GM23338 (cell line): ENCODE data around the gene BSND. TPM values are rescaled to one million over a fixed set of nuclear protein-coding genes. Genes with fewer than 3 reads are reported as not detected.

ENCODE experiments used
- ATAC-seq: fragments of 200-7000 bp; cut with Tn5 transposase; 3 replicates; pipeline ENCODE4 v1.9.1; 2020
- DNase-seq: peaks from one replicate; pipeline ENCODE4 v3.0.0-alpha.2; 2015; ENCODE audit warnings: low spot score
- H2AFZ ChIP-seq: fragments of 200-600 bp; sonication (generic); 2 replicates; pipeline ENCODE4 v1.8.0; 2016; ENCODE audit warnings: antibody characterized with exemption, mild to moderate bottlenecking, moderate library complexity
- H3F3A ChIP-seq: fragments of 200-600 bp; sonication (generic); replicated peaks from 2 replicates; pipeline ENCODE4 v1.8.0; 2017; ENCODE audit warnings: antibody characterized with exemption, mixed run types, low read depth
- H3K27ac ChIP-seq: fragments of 200-600 bp; sonication (generic); 2 replicates; pipeline ENCODE4 v1.6.1; 2016; ENCODE audit warnings: low read depth
- H3K27me3 ChIP-seq: fragments of 200-600 bp; sonication (generic); 2 replicates; pipeline ENCODE4 v1.8.0; 2016; ENCODE audit warnings: mild to moderate bottlenecking, mixed run types, moderate library complexity; ENCODE audit not compliant: insufficient read depth
- H3K36me3 ChIP-seq: fragments of 200-600 bp; sonication (generic); 2 replicates; pipeline ENCODE4 v1.8.0; 2016; ENCODE audit warnings: mild to moderate bottlenecking; ENCODE audit not compliant: insufficient read depth
- H3K4me1 ChIP-seq: fragments of 200-600 bp; sonication (generic); 2 replicates; pipeline ENCODE4 v1.8.0; 2016; ENCODE audit warnings: mild to moderate bottlenecking, moderate library complexity; ENCODE audit not compliant: insufficient read depth
- H3K4me2 ChIP-seq: fragments of 200-600 bp; sonication (generic); 2 replicates; pipeline ENCODE4 v1.7.1; 2017; ENCODE audit warnings: mixed run types
- H3K4me3 ChIP-seq: fragments of 200-600 bp; sonication (generic); 2 replicates; pipeline ENCODE4 v1.6.1; 2016; ENCODE audit warnings: mixed run types
- H3K79me2 ChIP-seq: fragments of 200-600 bp; sonication (generic); replicated peaks from 2 replicates; pipeline ENCODE4 v1.8.0; 2017; ENCODE audit warnings: mild to moderate bottlenecking; ENCODE audit not compliant: insufficient read depth
- H3K9me2 ChIP-seq: fragments of 200-600 bp; sonication (generic); 2 replicates; pipeline ENCODE4 v1.8.0; 2017; ENCODE audit not compliant: insufficient read depth
- H4K20me1 ChIP-seq: fragments of 200-600 bp; sonication (generic); replicated peaks from 2 replicates; pipeline ENCODE4 v1.8.0; 2017; ENCODE audit warnings: mild to moderate bottlenecking; ENCODE audit not compliant: insufficient read depth
- H3K27ac Mint-ChIP-seq: 2 replicates; pipeline ENCODE4 v1.8.0; 2020; ENCODE audit warnings: inconsistent platforms, mild to moderate bottlenecking, moderate library complexity, mixed read lengths
- H3K27me3 Mint-ChIP-seq: 3 replicates; pipeline ENCODE4 v1.8.0; 2022; ENCODE audit warnings: low read depth, mild to moderate bottlenecking, moderate library complexity, mixed read lengths, inconsistent platforms; ENCODE audit not compliant: insufficient read depth, poor library complexity
- H3K36me3 Mint-ChIP-seq: 3 replicates; pipeline ENCODE4 v1.8.0; 2021; ENCODE audit warnings: low read depth, mild to moderate bottlenecking, inconsistent platforms, moderate library complexity, mixed read lengths
- H3K4me1 Mint-ChIP-seq: 3 replicates; pipeline ENCODE4 v1.8.0; 2020; ENCODE audit warnings: mild to moderate bottlenecking, inconsistent platforms, mixed read lengths
- H3K4me3 Mint-ChIP-seq: 3 replicates; pipeline ENCODE4 v1.8.0; 2021; ENCODE audit warnings: moderate library complexity, mild to moderate bottlenecking, inconsistent platforms, mixed read lengths
- H3K9me3 Mint-ChIP-seq: 3 replicates; pipeline ENCODE4 v1.8.0; 2020; ENCODE audit warnings: moderate library complexity, mild to moderate bottlenecking, inconsistent platforms, mixed read lengths
- CREB1 ChIP-seq: fragments of 250-450 bp; sonication (Bioruptor Pico); IDR thresholded peaks from 2 replicates; pipeline ENCODE4 v1.5.0; 2020; ENCODE audit warnings: low read depth, mild to moderate bottlenecking, moderate library complexity
- ETS1 ChIP-seq: IDR thresholded peaks from 2 replicates; pipeline ENCODE4 v1.6.1; 2016; ENCODE audit warnings: antibody characterized with exemption
- EZH2 ChIP-seq: fragments of 200-600 bp; sonication (generic); IDR thresholded peaks from one replicate; pipeline ENCODE4 v1.8.0; 2017; ENCODE audit warnings: antibody characterized with exemption, mild to moderate bottlenecking, low read depth; ENCODE audit not compliant: unreplicated experiment
- EZH2phosphoT487 ChIP-seq: fragments of 200-600 bp; sonication (generic); IDR thresholded peaks from one replicate; pipeline ENCODE4 v1.8.1; 2018; ENCODE audit warnings: antibody characterized with exemption; ENCODE audit not compliant: unreplicated experiment
- JUNB ChIP-seq: IDR thresholded peaks from one replicate; pipeline ENCODE4 v1.6.1; 2016; ENCODE audit warnings: antibody characterized with exemption; ENCODE audit not compliant: unreplicated experiment
- POLR2AphosphoS5 ChIP-seq: IDR thresholded peaks from 2 replicates; pipeline ENCODE4 v1.6.1; 2016; ENCODE audit warnings: antibody characterized with exemption, low read depth
- STAT1 ChIP-seq: IDR thresholded peaks from one replicate; pipeline ENCODE4 v1.6.1; 2016; ENCODE audit warnings: antibody characterized with exemption; ENCODE audit not compliant: unreplicated experiment
- ZNF114 ChIP-seq: fragments of 250-450 bp; sonication (Bioruptor Pico); IDR thresholded peaks from 2 replicates; pipeline ENCODE4 v1.5.0; 2020; ENCODE audit warnings: mild to moderate bottlenecking, moderate library complexity
- ZNF331 ChIP-seq: fragments of 250-450 bp; sonication (Bioruptor Pico); IDR thresholded peaks from 2 replicates; pipeline ENCODE4 v1.5.0; 2020; ENCODE audit warnings: low read depth, mild to moderate bottlenecking, moderate library complexity
- polyA plus RNA-seq: library from polyadenylated mRNA; unstranded; fragments of >200 nt; fragmentation: Nextera tagmentation; extraction: Ambion mirVana; gene quantifications from 2 replicates; pipeline ENCODE4 v1.2.1, GENCODE V29; 2016
- total RNA-seq: library from RNA; depleted of rRNA; stranded (reverse); fragments of >200 nt; shearing (Covaris generic); gene quantifications from 2 replicates; pipeline ENCODE4 v1.2.3, GENCODE V29; 2014
- TF ChIP-seq, protein P1 (sequence below): IDR thresholded peaks from one replicate; pipeline ENCODE4 v1.6.1; 2018; ENCODE audit warnings: antibody characterized with exemption; ENCODE audit not compliant: unreplicated experiment
- TF ChIP-seq, protein P2 (sequence below), 2 experiments: fragments of 200-600 bp in 1 of 2; sonication (generic) in 1 of 2; conservative IDR thresholded peaks; 2 replicates each; pipeline versions ENCODE4 v1.5.1 to v1.6.1; 2016 to 2017; ENCODE audit warnings: antibody characterized with exemption in 2 of 2, low read depth in 2 of 2, mild to moderate bottlenecking in 2 of 2, moderate library complexity in 1 of 2

Gene BSND
- total and polyA plus RNA-seq, 2 experiments from 2014 or later, result 0.55 to 1.4 TPM

DNA sequence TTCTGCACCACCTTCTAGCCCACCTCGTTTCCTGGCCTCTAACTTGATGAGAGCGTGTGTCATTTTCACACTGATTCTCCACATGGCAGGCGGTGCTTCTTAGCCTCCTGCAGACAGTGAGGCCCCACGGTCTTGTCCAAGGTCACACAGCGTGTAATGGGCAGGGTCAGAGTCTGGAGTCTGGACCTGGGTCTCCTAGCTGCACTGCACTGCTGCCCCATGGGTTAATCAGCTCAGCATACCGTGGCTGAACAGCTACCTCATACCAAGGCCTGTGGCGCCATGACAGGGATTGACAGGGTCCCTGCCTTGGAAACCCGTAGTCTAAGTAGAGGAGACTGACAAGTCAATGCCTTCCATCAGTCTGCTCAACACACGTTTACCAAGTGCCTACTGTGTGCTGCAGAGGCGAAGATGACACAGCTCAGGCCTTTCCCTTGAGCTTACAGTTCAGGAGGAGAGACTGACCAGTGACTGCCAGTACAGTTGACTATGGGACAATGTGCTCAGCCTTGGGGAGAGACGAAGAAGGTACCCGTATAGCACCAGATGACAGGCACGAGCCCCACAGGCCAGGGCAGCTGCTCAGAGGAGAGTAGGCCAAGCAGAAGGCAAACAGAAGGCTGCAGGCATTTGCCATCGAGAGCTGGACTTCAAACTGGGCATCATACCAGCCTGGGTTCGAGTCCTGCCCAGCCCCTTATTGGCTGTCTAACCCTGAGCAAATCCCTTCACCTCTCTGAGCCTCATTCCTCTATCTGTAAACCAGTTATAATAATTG lies 46.1 kb downstream of the BSND start (continued):
- TF ChIP-seq, protein P1, sequence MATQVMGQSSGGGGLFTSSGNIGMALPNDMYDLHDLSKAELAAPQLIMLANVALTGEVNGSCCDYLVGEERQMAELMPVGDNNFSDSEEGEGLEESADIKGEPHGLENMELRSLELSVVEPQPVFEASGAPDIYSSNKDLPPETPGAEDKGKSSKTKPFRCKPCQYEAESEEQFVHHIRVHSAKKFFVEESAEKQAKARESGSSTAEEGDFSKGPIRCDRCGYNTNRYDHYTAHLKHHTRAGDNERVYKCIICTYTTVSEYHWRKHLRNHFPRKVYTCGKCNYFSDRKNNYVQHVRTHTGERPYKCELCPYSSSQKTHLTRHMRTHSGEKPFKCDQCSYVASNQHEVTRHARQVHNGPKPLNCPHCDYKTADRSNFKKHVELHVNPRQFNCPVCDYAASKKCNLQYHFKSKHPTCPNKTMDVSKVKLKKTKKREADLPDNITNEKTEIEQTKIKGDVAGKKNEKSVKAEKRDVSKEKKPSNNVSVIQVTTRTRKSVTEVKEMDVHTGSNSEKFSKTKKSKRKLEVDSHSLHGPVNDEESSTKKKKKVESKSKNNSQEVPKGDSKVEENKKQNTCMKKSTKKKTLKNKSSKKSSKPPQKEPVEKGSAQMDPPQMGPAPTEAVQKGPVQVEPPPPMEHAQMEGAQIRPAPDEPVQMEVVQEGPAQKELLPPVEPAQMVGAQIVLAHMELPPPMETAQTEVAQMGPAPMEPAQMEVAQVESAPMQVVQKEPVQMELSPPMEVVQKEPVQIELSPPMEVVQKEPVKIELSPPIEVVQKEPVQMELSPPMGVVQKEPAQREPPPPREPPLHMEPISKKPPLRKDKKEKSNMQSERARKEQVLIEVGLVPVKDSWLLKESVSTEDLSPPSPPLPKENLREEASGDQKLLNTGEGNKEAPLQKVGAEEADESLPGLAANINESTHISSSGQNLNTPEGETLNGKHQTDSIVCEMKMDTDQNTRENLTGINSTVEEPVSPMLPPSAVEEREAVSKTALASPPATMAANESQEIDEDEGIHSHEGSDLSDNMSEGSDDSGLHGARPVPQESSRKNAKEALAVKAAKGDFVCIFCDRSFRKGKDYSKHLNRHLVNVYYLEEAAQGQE, result no peak
- TF ChIP-seq EZH2 (no peak), POLR2AphosphoS5 (no peak), CREB1 (no peak), ZNF114 (CRISPR knock-in tag) (no peak), EZH2phosphoT487 (no peak), STAT1 (no peak), JUNB (no peak), ETS1 (no peak)
- TF ChIP-seq, protein P2, sequence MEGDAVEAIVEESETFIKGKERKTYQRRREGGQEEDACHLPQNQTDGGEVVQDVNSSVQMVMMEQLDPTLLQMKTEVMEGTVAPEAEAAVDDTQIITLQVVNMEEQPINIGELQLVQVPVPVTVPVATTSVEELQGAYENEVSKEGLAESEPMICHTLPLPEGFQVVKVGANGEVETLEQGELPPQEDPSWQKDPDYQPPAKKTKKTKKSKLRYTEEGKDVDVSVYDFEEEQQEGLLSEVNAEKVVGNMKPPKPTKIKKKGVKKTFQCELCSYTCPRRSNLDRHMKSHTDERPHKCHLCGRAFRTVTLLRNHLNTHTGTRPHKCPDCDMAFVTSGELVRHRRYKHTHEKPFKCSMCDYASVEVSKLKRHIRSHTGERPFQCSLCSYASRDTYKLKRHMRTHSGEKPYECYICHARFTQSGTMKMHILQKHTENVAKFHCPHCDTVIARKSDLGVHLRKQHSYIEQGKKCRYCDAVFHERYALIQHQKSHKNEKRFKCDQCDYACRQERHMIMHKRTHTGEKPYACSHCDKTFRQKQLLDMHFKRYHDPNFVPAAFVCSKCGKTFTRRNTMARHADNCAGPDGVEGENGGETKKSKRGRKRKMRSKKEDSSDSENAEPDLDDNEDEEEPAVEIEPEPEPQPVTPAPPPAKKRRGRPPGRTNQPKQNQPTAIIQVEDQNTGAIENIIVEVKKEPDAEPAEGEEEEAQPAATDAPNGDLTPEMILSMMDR (conservative IDR thresholded peaks at IDR 0.05; ENCODE audit: low read depth in 2 of 2), result no peak

GRCh38 chr1:55045430-55045829 lies 46.7 kb downstream of the BSND start:
- no peak overlapping the region for H3K4me3 Mint-ChIP-seq
- peaks cover 31% of the 10 kb centered on the region for H3K4me1 ChIP-seq
- H3K27me3 ChIP-seq, result peaks cover 3% of the 10 kb centered on the region; the same call in 1 of the 2 replicates
- H2AFZ ChIP-seq, result no peak overlapping the region
- peaks cover 90% of the 10 kb centered on the region for H3K79me2 ChIP-seq
- H3K9me2 ChIP-seq, result no peaks in the 10 kb centered on the region
- 0 out of 2 replicates have a peak, but pooled peaks cover 9% of the 10 kb centered on the region for H3F3A ChIP-seq
- H3K27me3 Mint-ChIP-seq, result peaks cover 20% of the 10 kb centered on the region
- H3K27ac ChIP-seq, result no peak overlapping the region
- peaks cover 38% of the 10 kb centered on the region for H3K36me3 Mint-ChIP-seq
- H3K4me2 ChIP-seq, result no peak overlapping the region
- peaks cover 73% of the 10 kb centered on the region for H4K20me1 ChIP-seq
- no peak overlapping the region for H3K27ac Mint-ChIP-seq
- H3K36me3 ChIP-seq, result peaks cover 46% of the 10 kb centered on the region
- no peak for ATAC-seq
- peaks cover 20% of the 10 kb centered on the region for H3K4me1 Mint-ChIP-seq
- DNase-seq, result no peak
- no peak overlapping the region for H3K4me3 ChIP-seq
- H3K9me3 Mint-ChIP-seq, result no peaks in the 10 kb centered on the region
- no peak for TF ChIP-seq EZH2phosphoT487
- TF ChIP-seq ETS1, result no peak
- no peak for TF ChIP-seq ZNF331 (CRISPR knock-in tag)
- TF ChIP-seq POLR2AphosphoS5, result no peak
- TF ChIP-seq EZH2, result no peak
- TF ChIP-seq, protein P2 (conservative IDR thresholded peaks at IDR 0.05; ENCODE audit: low read depth in 2 of 2), result no peak
- TF ChIP-seq, protein P1, result no peak
